ENCODE results near the gene FIGNL2.

FIGNL2 gene

GRCh38 chr12:51852404-51853137, 4.1 kb upstream of the FIGNL2 start:
- DNase-seq, result no peak

GRCh38 chr12:51851413-51852124, 3.1 kb upstream of the FIGNL2 start:
- no peak for DNase-seq

DNA sequence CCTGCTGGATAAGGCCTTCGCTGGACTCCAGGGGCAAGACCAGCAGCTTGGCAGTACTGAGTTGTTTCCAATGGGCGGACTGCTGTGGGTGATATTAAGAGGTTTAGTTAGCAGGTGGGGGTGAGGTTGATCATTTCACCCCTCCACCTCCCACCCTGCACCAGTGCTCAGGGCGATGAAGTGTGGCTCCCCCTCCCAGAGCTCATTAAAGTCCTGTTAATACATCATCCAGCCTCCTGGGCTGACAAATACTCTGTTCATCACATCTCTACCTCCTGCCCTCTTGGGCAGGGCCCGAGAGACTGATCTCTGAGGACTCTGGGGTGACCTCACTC, 2.4 kb upstream of the FIGNL2 start:
- DNase-seq, result no peak

DNA sequence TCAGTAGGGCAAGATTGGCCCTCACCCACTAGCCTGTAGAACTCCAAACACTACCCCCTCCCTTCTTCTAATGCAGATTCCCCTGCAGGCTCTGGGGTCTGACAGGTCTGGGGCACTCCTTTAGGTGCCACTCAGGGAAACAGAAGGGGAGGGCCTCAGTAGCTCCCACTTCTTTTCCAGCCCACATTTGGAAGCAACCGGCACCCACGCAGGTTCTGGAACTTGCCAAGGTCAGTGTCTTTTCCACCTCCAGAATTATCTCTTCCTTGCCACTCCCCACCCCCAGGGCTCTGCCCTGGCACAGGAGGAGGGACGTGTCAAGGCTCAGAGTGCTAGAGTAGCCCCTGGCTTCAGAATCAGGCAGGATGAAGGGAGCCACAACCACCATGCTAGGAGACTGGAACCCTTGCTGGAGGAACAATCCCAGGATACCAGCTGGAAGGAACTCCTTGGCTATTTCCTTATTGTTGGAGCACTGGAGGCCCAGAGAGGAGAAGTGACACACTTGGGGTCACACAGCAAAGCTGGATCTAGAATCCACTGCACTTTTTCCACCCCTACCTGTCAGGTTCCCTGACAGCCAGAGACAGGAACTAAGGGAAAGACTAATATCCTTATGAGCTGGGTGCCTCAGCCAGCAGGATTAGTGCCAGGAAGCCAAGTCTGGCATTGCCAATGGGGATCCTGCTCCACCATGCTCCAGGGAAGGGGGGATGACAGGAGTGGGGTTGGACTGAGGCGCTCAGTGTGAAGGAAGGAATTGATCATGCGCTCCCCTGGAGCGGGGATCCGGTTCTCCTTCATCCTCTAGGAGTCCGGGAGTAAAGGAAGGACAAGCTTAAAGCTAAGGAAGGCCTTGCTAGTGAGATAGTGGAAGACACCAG, 1.8 kb upstream of the FIGNL2 start:
- no peak for DNase-seq

GRCh38 chr12:51848841-51849735, 570 bp upstream of the FIGNL2 start:
- DNase-seq, result no peak

- DNase-seq, result no peak
Measured at GRCh38 chr12:51847643-51848325, 734 bp downstream of the FIGNL2 start.

GRCh38 chr12:51846911-51847642, 1.4 kb downstream of the FIGNL2 start:
- DNase-seq, result no peak

DNA sequence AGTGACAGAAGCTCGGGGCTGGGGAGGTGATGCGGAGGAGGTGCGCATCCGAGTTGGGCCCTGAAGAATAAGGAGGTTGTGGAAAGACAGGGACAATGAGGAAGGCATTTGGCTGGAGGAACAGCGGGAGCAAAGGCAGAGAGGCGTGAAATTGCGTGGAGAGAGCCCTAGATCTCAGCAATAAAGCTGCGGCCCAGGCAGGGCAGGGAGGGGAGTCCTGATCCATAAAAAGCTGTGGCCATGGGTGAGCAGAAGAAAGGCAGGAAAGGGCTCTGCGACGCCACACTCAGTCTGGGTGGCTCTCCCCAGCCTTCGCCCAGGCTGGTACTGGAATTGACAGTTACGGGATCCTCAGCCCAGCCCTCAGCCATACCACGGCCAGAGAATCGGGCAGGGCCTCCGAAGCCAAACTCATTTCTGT, 2.2 kb downstream of the FIGNL2 start:
- no peak for DNase-seq

- no peak for DNase-seq
Measured at GRCh38 chr12:51845482-51845881, 3.0 kb downstream of the FIGNL2 start.

GRCh38 chr12:51844854-51845253, 3.7 kb downstream of the FIGNL2 start:
- no peak for DNase-seq

DNA sequence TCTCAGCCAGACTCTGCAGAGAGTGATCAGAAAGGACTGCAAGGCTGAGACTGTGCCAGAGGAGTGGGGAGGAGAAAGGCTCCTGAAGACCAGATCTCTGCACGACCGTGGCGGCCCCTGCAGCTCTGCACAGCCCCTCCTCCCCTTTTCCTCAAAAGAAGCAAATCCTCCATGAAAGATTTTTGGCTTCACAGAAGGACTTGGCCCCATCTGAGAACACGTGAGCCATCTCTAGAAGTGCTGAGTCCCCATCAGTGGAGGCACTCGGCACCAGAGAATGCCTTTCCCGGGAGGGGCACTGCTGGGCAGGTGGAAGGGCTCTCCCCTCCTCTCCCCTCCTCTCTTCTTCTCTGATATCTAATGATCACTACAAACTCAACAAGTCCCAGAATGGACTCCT, 6.8 kb downstream of the FIGNL2 start:
- DNase-seq, result no peak

GRCh38 chr12:51840966-51841365, 7.6 kb downstream of the FIGNL2 start:
- no peak for DNase-seq

DNA sequence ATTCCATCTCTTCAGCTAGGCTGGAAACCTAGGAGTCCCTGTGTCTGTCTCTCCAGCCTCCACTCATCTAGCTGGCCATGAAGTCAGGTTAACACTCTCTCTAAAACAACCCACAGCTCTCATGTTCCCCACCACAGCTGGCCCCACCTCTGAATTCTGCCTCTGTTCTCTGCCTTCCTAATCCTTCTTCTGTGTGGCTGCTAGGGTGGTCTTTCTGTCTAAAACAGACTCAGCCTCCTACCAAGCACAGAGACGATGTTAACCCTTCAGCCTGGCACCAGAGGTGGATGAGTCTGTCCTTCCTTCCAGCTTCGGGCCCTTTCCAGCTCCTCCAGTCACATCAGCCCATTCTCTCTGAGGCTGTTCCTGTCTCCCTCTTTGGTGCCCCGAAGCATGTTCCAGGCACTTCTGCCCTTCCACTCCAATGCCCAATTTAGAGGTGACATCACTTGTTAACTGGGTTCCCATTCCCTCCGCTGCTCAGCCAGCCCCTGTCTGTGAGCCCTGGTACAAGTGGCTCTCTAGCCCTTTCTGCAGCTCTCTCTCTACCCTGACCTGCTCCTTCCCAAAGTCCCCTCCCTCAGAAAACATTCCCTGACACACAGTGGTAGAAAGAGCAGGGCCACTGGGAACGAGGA, 9.1 kb downstream of the FIGNL2 start:
- DNase-seq, result no peak

DNA sequence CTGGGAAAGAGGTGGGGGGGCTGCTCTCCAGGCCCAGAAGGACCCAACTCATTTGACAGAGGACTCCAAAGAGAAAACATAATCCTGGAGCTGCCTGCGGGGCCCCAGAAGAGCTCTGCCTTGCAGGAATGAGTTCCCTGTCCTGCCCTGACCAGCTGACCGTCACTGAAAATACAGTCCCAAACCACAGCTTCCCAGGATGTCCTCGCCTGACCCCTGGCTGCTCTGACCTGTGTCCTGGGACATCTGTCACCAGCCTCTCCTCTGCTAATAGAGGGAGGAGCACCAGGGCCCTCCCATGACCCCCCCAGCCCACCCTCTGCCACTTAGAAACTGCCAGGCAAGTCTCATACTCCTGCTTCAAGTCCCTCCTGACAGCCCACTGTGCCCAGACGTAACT, 9.8 kb downstream of the FIGNL2 start:
- no peak for DNase-seq

GRCh38 chr12:51838036-51838435, 10.5 kb downstream of the FIGNL2 start:
- DNase-seq, result no peak

DNA sequence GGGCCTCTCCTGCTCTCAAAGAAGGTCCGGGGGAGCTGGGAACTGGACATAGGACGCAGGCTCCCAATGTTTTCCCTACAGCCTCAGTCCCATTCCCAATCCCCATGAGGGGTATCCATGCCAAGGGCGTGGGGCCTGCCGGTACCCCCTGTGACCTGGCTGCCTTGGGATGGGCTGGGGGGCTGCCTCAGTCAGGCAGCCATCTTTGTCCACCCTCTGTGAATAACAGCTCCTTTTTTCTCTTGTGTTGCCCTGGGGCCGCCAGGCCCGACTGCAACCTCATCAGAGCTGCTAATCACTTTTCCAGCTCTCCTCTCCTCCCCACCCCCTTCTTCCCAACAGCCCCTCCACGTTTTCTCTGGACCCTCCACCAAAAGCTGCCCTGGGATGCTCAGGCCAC, 11.2 kb downstream of the FIGNL2 start:
- no peak for DNase-seq

- no peak for DNase-seq
Measured at GRCh38 chr12:51836827-51837173, 11.7 kb downstream of the FIGNL2 start.

- no peak for DNase-seq
Measured at GRCh38 chr12:51836041-51836826, 12.3 kb downstream of the FIGNL2 start.

DNA sequence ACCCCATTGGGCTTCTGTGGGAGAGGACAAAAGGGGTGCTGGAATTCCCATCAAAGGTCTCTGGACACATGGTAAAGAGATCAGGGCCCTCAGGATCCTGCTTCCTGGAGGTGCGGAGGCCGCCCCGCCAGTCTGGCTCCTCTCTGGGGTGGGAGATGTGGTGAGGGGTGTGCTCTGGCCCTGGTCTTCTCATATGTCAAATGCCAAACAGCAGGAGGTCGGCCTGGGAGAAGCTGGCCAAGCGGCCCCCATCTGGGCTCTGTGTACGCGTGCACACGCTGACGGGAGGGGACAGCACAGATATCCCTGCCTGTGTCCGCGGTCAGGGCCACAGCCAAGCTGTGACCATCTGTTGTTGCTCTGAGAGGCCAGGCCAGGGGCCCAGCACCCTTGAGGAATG, 14.1 kb downstream of the FIGNL2 start:
- no peak for DNase-seq

All from NCI-H1105 treated with DMSO at 0.1 percent for 48 hours (cell line).